Stimulated activated CD4-positive, alpha-beta T cell treated with anti-CD3 and anti-CD28 coated beads, Interleukin-4, amount 100 ng/mL, for 1 hour (primary cell): ENCODE measurements around the gene SH3BP4.
"Not testable (repeated sequence)": the region's sequence is repeated elsewhere in the genome, so short reads cannot be mapped to it uniquely, and the experiment has no call there.

Experiments
- DNase-seq: peaks from one replicate; pipeline ENCODE4 v3.0.0-alpha.2; 2020

SH3BP4 gene

DNA sequence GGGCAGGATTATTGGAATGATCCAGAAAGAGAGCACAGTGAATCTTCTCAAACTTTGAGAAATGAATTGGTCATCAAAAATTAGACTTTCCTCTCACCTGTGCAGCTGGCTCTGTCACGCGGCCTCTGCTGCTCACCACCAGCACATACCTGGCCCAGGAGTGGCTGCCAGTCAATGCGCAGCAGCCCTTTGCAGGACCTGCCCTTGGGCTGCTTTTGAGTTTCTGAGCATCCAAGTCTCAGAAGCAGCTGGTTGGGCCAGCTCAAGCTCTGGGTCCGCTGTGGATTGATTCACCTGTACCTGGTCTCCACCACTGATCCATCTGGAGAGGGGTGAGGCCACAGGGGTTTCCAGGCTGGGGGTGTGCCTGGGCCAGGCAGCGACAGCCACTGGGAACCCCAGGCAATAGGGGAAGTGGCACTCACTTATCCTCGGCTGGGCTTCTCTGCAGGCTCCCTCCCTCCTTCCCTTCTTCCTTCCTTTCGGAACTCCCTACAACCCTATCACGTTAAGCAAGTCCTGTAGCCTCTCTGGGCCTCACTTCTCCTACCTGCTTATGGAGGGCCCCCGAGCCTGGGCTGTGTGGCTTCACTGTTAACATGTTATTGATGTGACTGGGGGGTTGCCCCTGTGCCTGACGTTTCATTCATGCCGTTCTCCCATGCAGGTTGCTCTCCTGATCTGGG, 48.1 kb downstream of the SH3BP4 start:
- no peak for DNase-seq

DNA sequence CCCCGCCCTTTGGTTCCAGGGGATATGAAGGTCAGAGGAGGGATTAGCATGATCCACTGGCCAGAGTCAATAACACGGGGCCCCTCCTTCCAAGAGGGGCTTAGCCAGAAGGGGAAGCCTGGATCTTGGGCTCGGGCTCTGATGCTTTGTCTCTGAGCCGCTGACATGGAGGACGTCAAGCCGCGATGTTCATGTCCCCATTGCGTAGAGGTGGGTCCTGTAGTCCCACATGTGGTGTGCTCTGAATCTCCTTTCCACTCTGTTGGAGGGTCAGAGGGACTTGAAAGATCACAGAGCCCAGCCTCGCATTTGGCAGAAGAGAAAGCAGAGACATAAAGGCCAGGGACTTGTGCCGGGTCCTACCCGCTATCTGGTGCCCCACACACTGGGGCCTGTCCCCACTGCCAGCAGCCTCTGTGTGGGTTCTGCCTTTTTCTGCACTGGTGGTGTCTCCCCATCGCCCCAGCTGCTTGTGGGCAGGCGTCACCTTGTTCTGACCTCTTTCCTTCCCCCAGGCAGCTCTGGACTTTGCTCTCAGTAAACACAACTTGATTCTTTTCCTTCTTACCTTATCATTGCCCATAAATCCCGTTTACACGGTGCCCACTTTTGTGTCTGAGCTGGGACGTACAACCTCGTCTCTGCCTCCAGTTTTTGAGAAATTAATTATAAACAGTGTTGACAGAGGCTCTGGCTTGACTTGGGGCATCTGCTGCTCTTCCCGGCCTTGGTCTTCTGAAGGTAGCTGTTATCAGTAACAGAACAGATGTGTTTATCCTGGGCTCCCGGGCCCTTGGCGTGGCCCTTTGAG, 48.8 kb downstream of the SH3BP4 start:
- no peak for DNase-seq

DNA sequence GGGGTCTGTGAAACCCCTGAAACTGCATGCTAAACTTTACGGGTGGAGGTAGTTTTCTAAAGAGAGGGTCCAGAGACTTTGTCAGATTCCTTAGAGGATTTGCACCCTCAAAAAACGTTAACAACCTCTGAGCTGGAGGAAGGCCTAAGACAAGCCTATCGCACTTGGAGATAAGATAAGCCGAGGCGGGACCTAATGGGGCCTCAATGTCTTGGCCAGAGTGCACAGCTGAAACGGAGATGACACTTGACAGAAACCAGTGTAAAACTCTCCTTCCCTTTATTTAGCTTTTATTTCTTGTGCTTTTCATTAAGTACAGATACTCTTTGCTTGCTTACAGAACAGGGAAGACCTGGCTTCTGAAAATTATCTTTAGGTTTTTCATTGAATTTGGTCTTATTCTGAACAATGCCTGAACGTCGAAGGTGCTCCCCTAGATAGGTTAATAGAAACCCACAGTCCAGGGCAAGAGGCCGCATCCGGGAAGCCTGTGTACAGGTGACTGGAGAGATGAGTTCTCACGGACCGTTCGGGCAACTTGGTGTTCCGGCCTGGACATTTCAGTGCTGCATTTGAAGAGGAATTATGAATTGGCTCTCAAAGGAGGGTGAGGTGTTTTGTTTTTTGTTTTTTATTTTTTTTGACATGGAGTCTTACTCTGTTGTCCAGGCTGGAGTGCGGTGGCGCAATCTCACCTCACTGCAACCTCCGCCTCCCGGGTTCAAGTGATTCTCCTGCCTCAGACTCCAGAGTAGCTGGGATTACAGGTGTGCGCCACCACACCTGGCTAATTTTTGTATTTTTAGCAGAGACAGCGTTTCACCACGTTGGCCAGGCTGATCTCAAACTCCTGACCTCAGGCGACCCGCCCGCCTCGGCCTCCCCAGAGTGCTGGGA, 49.7 kb downstream of the SH3BP4 start:
- DNase-seq, result no peak

DNA sequence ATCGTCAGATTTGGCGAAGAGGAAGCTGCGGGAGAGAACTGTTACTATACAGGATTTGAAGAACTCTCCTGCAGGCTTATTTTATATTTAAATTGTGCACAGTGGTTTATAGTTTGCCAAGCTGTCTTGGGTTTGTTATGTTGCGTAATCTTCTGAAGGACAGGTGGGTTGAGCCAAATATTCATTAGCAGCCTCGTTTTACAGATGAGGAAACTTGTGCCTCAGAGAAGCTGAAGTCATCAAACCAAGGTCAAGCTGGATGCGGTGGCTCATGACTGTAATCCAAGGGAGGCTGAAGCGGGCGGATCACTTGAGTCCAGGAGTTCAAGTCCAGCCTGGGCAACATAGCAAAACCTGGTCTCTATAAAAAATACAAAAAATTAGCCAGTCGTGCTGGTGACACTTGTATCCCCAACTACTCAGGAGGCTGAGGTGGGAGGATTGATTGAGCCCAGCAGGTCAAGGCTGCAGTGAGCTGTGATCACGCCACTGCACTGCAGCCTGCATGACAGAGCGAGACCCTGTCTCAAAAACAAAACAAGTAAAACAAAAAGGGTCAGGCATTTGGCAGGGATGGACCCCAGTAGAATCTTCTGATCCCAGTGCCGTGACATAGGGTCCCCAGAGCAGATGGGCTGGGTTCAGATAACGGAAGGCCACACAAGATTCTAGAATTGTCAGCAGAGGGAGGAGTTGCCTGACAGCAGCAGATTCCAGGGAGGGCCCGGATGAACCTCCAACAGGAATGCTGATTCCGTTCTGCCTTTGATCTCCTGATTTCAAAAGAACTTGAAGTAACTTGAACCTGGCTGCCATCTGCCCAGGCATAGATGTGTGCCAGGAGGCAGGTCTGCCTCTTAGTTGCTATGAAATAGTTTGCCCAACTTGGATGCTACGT, 50.6 kb downstream of the SH3BP4 start:
- DNase-seq, result no peak

DNA sequence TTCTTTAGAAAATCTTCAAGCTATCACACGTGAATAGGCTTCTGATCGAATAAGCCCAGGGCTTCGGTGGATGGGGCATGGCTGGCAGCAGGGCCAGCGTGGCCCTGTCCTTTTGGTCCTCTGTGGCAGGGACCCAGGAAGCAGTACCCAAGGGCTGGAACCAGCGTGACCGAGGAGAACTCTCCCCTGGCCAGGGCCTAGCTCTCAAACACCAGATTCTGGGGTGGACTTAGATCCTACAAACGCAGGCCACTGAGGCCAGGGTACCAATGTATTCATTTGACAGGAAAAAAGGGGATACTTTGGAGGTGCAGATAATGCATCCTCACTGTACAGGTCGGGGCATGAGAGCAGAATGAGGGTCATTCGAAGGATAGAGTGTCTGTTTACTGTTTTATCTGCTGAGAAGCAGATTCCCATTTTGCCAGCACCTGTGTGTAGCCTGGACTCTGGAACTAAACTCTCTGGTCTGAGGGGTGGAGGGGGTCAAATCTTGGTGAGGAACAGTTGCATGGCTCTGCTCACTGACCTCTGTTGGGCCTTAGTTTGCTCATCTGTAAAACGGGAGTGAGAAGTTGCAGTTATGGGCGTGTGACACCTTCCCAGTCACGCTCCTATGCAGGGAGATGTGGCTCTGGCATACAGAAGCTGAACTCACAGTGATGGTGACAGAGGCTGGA, 51.4 kb downstream of the SH3BP4 start:
- no peak for DNase-seq

DNA sequence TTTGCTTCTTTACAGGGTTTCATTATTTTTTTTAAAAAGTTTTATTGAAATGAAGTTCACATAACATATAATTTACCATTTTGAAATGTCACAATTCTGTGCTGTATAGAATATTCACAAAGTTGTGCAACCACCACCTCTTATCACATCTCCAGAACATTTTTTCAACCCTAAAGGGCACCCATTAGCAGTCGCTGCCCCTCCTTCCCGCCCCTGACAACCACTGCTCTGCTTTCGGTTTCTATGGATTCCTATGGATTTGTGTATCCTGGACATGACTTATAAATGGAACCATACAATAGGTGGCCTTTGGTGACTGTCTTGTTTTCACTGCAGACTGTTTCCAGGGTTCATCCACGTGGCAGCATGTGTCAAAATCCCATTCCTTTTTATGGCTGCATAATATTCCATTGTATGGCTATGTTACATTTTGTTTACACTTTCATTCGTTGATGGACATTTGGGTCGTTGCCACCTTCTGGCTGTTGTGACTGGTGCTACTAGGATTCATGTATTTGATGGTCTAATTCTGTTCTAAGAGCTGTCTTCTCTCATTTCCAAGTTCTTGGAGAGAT, 52.6 kb downstream of the SH3BP4 start:
- DNase-seq, result no peak

DNA sequence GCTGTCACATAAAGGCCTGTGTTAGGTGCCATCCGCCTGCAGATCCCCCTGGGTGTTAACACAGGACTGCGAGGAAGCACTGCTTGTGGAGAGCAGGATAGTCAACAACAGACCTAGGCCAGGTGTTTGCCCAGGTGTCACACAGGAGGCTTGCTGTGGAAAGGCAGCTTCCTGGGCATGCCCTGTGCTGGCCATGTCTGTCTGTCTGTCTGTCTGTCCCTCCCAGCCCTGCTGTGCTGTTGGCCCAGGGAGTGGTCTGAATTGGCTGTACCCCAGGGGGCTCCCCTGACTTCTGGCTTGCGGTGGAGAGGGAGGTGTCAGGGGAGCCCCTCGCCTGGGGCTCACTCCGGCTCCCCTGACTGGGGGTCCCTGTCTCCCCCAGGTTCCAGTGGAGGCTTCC, 53.2 kb downstream of the SH3BP4 start:
- no peak for DNase-seq

DNA sequence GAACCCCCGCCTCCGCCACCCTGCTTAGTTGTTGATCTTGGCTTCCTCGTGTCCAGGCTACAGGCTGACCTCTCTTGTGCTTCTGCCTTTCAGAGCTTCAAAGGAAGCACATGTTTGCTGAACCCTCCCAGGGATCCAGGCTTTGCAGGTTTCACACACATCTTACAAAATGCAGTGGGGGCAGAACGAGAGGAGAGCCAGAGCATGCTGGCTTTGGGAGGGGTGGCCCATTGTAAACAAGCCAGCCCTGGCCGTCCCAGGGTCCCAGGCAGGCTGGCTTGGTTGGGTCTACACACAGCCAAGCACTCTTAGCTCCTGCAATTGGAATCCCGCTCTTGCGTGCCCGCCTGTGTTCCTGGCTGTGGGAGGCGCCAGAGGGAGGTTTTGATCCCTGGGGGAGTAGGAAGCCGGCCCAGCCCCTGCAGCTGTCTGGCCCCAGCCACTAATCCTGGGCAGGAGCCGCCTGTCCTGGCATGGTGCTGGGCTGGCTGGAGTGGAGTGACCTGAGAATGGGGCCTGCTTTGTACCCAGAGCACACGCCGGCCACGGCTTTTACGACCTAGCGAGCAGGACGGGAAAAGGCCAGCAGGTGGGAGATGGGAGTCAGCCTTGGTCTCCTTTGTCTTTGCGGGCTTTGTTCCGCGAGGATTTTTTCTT, 53.9 kb downstream of the SH3BP4 start:
- DNase-seq, result no peak

DNA sequence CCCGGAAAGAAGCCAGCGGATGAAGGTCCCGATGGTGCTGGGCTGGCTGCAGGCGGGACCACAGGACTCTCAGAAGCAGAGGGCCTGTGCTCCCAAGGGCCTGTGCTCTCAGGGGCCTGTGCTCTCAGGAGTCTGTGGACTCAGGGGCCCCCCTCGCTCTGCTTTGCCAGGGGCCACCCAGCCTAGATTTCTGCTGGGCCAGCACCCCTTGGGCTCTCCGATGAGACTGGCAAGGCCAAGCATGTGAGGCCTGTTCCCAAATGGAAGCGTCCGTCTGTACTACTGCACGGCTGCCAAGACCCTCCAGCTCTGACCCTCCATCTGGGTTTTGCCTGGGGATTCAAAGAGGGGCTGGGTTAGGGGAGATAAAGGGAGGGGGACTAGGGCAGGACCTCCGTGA, 54.6 kb downstream of the SH3BP4 start:
- DNase-seq, result no peak

DNA sequence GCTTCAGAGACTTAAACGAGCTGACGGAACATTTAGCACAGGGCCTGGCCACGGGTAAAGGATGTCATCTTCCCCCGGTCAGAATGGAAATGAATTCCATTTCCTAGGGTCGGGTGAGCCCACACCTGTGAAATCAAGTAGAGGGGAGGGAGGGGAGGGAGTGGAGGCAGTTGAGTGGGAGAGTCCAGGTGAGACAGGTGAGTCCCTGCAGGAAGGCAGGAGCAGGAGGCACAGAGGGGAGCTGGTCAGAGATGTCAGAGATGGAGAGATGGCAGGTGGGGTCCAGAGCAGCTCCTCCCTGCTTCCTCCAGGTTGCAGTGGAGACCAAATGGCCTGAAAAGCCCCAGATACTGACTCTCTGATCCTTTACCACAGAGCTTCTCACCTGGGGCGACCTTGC, 55.2 kb downstream of the SH3BP4 start:
- no peak for DNase-seq

DNA sequence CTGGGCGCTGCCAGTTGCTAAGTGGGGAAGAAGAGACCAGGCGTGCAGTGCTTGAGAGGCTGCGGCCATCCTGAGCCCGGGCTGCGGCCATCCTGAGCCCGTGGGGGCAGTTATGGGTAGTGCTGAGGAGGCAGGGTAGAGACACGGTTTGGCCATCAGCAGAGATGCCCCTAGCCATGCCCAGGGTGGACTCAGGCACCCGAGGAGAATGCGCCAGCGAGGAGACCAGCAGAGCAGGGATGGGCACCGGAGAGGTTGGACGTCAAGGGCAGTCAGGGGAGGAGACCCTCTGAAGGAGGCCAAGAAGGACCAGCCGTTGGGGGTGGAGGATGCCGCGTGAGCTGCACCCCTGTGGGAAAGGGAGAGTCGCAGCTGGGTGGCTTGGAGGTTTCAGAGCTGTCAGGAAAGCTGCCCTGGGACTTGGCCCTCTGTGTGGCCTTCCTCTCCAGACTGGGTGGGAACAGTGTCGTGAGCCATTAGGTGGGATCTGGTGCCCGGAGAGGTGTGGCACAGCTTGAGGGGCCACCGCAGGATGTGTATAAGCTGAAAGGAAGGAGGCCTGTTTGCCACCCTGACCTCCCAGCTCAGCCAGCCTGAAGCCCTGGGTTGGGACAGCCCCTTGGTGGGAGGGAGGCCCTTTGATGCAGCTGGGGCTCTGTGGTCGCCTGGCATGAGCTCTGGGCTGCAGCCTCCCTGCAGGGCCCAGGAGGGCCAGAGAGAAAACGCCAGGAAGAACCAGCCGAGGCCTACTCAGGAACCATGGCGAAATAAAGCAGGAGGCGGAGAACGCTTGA, 56.0 kb downstream of the SH3BP4 start:
- DNase-seq, result no peak

DNA sequence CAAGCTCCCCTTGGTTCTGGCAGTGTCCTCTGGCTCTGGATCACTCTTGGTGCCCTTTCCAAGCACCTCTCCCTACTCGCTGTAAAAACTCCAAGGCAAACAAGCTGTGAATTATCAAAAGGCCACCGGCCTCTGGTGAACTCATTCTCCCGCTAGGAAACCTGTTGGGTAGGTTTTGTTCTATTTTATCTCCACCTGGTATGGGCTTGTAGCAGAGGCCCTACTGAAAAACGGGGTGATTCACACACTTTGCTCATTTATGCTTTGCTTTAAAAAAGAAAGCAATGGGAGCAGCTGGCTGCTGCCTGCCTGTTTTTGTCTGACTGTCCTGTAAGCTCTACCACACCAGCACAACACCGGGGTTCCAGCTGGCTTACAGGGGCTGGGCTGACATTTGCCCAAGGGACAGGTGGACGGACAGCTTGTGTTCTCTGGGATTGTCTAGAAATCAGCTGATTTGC, 56.8 kb downstream of the SH3BP4 start:
- DNase-seq, result no peak

DNA sequence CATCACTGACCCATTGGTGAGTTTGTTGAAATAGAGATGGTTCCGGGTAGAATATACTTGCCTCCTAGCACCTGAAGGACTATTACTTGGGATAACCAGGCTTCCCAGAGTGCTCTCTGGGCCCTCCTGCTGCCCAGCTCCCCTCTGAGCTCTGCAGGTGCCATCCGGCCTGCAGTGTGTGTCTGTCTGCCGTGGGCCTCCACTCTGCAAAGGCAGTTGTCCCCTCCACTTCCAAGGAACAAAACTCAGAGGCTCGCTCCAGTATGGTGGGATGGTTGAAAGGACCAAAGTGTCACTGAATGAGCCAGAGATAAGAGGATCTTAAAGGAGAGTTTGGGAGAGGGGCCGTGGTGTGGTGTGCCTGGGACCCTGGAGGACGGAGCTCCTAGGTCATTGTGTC, 57.3 kb downstream of the SH3BP4 start:
- DNase-seq, result no peak

DNA sequence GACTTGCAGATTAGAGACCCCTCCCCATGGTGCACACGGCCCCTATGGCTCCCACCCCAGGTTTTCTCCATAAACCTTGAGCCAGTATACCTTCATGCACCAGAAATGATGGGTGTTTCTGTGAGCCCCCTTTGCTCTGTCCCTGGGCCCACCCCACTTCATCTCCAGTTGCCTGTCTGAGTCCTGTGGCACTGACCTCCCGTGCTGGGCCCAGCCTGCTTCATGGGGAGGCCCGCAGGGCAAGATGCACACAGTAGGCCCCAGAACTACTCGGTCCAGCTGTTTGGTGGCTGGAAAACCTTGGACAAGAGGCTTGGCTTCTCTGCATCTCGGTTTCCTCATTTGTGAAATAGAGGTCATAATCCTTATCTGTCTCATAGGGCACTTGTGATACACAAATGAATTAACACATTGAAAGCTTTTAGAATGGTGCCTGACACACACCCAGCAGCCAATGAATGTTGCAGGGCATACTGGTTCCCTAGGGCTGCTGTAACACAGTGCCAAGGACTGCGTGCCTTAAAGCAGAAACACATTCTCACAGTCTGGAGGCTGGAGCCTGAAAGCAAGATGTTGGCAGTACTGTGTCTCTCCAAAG, 58.4 kb downstream of the SH3BP4 start:
- DNase-seq, result no peak

DNA sequence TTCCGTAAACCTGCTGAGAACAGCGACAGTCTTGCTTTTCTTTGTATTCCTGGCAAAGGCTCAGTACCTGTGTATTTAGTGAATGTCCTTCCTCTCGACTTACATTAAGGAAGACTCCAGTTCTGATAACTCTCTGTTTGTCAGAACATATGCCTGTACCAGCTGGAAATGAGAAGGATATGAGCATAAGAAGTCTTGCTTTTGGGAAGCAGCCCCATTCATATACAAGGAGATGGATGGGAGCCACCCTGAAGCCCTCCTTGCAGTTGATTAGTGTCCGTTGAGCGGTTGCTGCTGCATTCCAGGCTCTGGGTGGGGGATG, 59.8 kb downstream of the SH3BP4 start:
- no peak for DNase-seq

DNA sequence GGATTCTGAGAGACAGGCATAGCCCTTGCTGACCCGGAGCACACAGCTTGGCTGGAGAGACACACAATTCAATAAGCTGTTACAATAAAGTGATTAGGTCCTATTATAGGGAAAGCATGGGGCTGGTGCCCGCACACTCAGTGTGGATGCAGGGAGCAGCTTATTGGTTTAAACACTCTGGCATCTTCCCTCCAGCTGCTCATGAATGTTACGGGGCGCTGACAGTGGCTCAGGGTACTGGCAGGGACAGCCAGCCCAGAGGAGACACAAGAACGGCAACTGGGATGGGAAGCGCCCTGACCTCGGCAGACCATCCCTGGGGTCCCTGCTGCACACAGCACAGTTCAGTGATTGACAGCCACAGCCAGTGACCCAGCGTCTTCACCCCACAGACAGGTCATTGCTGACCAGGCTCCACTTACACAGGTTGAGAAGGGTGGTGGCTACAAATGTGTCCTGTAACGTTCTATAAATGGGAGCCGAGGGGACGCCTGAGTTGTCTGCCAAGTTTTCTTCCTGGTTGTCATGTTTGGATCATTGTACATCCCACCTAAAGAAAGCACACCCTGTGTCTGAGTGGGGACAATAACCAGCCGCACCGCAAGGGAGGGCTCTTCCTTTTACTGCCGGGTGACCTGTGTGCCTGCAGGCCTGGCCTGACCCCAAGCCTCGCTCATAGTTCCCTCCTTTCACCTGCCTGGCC, 60.3 kb downstream of the SH3BP4 start:
- no peak for DNase-seq

DNA sequence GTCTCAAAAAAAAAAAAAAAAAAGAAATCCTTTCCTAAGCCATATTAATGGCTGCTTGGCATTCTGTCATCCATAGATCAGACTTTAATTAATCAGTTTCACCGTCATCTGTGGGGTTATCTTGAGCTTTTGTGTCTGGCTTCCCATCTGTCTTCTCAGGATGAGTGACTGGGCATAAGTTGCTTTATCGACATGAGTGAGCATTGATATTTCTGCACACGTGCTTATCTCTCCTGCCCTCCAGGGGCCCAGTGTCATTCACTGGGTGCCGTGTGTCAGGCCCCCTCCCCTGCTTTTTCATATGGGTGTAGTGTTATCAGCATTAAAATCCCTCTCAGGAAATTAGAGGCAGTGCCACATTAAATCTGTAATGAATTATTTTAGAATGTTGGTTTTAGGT, 65.6 kb downstream of the SH3BP4 start:
- DNase-seq, result no peak

DNA sequence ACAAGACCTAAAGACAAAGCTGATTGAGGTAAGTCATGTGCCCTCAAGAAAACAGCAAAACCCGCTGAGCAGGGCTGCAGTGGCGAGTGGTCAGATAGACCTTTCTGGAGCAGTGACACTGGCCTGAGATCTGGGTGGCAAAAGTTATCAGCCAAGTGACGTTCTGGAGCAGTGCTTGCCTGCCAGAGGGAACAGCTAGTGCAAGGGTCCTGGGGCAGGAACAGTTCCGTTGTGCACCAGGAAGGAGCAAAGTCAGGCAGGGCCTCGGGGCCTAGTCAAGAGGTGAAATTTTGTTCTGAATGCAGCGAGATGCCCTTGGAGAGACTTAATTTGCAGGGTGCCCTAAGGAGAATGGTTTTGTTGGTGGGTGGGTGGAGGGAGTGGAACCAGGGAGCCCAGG, 67.0 kb downstream of the SH3BP4 start:
- no peak for DNase-seq

DNA sequence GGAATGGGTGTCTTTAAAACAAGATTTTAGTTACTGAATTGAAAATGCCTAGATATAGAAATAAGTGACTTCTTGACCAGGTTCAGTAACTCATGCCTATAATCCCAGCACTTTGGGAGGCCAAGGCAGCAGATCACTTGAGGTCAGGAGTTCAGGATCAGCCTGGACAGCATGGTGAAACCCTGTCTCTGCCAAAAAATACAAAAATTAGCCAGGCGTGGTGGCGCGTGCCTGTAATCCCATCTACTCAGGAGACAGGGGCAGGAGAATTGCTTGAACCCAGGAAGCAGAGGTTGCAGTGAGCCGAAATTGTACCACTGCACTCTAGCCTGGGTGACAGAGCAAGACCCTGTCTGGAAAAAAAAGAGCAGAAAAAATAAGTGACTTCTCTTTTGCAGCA, 68.3 kb downstream of the SH3BP4 start:
- DNase-seq, result not testable (repeated sequence)
